GM12875 (cell line): ENCODE results near the gene TP63.

Experiments used
- H3K4me3 ChIP-seq: one replicate; pipeline ENCODE4 v1.5.1; 2011; ENCODE audit warnings: low read depth, low read length, control low read depth
- CTCF ChIP-seq: IDR thresholded peaks from 2 replicates; pipeline ENCODE4 v1.5.1; 2011; ENCODE audit warnings: low read depth, mild to moderate bottlenecking, control low read depth, inconsistent platforms, low read length, moderate library complexity, borderline replicate concordance; ENCODE audit not compliant: insufficient read depth

The TP63 gene

GRCh38 chr3:189631373-189631408, at the start of gene TP63:
TSS of gene TP63 (plus strand) at chr3:189631389. CDS start at chr3:189631516, 127 bp downstream.
- no peak within 1 kb of the TSS for H3K4me3 ChIP-seq
- no peak for TF ChIP-seq CTCF

GRCh38 chr3:189582179-189582578, 49.0 kb upstream of the TP63 start:
- no peak for TF ChIP-seq CTCF
- H3K4me3 ChIP-seq: no peak overlapping the region

GRCh38 chr3:189584645-189585044, 46.5 kb upstream of the TP63 start:
- H3K4me3 ChIP-seq: no peak overlapping the region
- TF ChIP-seq CTCF: no peak

- H3K4me3 ChIP-seq: no peak overlapping the region
- TF ChIP-seq CTCF: no peak
Observed at GRCh38 chr3:189586941-189587663, 44.1 kb upstream of the TP63 start.

GRCh38 chr3:189587664-189588040, 43.5 kb upstream of the TP63 start:
- no peak overlapping the region for H3K4me3 ChIP-seq
- no peak for TF ChIP-seq CTCF

GRCh38 chr3:189588070-189588469, 43.1 kb upstream of the TP63 start:
- no peak overlapping the region for H3K4me3 ChIP-seq
- TF ChIP-seq CTCF: no peak

- H3K4me3 ChIP-seq: no peak overlapping the region
Observed at GRCh38 chr3:189588475-189589178, 42.6 kb upstream of the TP63 start.

More at GRCh38 chr3:189588475-189589178, 42.6 kb upstream of the TP63 start:
- TF ChIP-seq CTCF: no peak
